ENCODE measurements around the gene PRH2.

Gene PRH2

DNA sequence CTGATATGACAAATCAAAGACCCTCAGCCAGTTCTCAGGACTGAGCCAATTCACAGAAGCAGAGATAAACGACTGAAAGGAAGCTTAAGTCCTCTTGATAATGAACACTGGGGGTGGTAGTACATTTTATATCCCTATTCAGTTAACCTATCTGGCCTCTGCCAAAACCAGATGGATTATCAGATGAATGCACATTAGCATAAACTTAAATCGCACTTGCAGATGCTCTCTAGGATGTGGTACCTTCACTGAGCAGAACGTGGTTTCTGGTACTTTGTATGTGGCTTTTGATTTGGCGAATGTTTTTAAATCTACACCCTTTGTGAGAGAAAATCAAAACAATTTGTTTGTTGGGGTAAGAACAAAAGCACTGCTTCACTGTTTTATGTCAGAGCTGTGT, 31.2 kb downstream of the PRH2 start:
- no peak for DNase-seq (ENCODE audit: low spot score)

DNA sequence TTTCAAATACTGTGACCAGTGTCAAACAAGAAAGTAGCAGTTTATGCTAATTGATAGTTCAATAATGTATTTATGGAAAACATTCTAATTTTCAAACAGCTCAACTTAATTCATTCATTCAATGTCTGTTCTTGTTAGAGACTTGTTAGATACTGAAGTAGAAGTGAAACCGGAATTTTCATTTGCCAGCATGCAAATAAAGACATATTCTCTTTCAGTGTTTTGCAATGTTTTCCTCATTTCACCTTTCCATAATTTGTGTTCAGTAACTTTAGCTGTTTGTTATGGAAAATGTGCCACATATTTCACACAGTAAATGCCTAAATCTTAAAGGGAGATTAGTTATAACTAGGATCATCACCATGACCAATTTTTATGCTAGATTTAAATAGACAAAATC, 36.4 kb downstream of the PRH2 start:
- DNase-seq (ENCODE audit: low spot score) = no peak

DNA sequence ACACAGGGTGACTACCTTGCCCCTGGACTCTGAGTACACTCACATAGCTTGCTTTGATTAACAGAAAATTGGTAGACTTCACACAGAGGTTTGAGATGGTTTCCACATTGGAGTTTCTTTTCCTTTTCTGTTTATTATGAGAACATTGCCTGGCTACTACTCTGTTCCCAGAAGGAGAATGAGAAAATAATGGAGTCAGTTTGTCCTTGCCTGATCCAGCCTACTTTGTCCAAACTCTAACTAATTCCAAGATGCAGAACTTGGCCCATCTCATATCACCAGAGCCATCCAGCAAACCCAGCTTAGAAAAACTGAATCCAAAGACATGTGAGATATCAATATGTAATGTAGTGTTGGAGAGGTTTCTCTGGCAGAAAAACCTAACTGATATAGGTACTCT, 37.3 kb downstream of the PRH2 start:
- DNase-seq (ENCODE audit: low spot score) = no peak

DNA sequence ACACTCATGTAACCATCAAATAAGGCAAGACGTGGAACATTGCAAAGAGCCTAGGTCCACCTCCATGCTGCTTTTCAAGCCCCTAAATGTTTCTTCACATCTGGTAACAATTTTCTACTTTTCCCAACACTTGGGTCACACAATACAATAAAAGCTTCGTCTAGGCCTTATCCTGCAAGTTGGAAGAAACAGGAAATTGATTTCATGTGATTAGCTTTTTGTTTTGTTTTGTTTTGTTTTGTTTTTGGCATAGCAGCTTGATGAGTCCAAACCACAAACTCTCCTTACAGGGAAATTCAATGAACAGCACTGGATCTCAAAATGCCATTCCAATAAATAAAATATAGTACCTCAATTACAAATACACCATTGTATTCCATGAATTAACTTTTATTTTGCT, 38.4 kb downstream of the PRH2 start:
- DNase-seq (ENCODE audit: low spot score) = no peak

DNA sequence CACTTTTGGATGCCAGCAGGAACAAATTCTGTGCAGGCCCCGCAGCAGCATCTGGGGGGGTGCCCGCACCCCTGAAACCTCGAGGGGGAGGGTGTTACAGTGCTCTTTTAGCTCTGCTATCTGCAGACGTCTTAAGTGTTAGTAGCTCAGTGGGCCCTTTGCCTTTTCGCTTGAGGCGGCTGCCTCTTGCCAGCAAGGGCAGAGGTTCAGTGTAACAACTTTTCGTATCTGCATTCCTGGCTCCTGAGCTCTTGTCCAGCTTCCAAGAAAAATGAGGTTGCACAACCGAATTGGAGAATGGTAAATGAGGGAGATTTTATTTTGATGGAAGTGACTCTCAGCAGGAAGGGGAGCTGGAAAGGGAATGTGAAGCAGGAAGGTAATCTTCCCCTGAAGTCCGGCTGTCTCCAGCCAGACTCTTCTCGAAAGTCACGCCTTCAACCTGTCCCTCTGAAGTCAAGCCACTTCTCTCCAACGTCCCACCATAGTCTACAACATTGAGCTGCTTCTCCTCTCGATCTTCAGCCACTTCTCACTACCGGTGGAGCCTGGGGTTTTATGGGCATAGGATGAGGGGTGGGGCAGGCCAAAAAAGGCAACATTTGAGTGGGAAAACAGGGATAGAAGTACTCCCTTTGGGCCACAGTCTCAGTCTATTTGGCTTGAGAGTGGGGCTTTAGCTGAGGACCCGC, 39.9 kb downstream of the PRH2 start:
- no peak for DNase-seq (ENCODE audit: low spot score)

DNA sequence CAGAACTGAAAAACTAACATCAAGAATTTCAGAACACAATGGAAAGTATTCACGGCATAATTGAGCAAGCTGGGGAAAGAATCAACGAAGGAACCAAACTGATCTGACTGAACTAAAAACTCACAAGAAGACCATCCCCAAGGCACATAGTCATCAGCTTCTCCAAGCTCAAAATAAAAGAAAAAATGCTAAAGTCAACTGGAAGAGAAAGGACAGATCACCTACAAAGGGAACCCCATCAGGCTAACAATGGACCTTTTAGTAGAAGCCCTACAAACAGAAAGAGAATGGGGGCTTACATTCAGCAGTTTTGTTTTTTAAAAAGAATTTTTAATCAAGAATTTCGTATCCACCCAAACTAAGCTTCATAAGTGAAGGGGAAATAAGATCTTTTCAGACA, 45.9 kb downstream of the PRH2 start:
- no peak for DNase-seq (ENCODE audit: low spot score)

DNA sequence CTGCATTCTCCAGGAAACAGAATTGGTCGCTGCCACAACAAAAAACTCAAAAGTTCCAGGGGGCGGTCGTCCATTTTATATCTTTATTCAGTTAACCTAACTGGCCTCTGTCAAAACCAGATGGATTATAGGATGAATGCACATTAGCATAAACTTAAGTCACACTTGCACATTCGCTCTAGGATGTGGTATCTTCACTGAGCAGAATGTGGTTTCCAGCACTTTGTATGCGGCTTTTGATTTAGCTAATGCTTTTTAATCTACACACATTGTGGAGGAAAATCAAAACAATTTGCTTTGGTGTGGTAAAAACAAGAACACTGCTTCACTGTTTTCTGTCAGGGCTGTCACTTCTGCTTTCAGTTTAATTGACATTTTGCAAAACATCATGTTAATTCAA, 53.2 kb downstream of the PRH2 start:
- no peak for DNase-seq (ENCODE audit: low spot score)
